Stimulated activated CD8-positive, alpha-beta memory T cell treated with anti-CD3 and anti-CD28 coated beads, Interleukin-2, amount 100 ng/mL, for 48 hours (primary cell): ENCODE measurements around the gene GYS2.

Source experiments
- DNase-seq, 2 donors: peaks; one replicate each; pipeline ENCODE4 v3.0.0-alpha.2; 2020; ENCODE audit warnings: low read depth in 2 of 2

Gene GYS2

GRCh38 chr12:21505888-21506287, 98.8 kb downstream of the GYS2 start:
- DNase-seq, result no peak

DNA sequence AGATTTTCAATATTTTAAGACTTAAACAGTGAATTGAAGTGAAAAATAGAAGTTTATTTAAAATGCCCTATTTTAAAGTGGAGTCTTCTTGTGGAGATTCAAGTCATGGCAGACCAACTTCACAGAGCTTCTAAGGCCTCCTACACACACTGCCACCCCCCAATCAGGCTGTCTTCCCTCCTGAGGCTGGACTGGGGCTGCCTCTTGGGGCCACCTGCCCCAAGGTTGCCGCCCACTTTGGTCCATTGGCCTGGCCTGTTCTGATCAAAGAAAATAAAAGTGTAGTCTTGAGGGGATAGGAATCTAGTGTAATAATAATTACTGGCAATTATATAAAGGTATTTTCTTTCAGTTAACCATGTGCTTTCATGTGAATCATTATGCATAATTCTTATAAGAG, 101.8 kb downstream of the GYS2 start:
- no peak for DNase-seq

DNA sequence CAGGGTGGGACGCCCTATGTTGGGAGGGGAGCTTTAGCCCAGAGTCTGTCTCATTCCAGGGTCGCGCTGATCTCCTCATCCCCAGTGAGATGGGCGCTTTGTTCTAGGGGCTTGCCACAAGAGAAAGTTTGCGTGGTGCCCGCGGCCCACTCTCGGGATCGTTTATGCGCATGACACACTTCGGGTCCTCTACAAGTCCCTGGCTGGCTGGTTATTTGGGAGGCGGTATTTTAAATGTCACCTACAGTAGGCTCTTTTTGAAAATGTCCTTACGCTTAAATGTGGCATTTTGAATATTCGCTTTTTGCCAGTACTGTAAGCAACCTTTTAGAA, 102.5 kb downstream of the GYS2 start:
- peak; percentile 13 to 20 for DNase-seq

DNA sequence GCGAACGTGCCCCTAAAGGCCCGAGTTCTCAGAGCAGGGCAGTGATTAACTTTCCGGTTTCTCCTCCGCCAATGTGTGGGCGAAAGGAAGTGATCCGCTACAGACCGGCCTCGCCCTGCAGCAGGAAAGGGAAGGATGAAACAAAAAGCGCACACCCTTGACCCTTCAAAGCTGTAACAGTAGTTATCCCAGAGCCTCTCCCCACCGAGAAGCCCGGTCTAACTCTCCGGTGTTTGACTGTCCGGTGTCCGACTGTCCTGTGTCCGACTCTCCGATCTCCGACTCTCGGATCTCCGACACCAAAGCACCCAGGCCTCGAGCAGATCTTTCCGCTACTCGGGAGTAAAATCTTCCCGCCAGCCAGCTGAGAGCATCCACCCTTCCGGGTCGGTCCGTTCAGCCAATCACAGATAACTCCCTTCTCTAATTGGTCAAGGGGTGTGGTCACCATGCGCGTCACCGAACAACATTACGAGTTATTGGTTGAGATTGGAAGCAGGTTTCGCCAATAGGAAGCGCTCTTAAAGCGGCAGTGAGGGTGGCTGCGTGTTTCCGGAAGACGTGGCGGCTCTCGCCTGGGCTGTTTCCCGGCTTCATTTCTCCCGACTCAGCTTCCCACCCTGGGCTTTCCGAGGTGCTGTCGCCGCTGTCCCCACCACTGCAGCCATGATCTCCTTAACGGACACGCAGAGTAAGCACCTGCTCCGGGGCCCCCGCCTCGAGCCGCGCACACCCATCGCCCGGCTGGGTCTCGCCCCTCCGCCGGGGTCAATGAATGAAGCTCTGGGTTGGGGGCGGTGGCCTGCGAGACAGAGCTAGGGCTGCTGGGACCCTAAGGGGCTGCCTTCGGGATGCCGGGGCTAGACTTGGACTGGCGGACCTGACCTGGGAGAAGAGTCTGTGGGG, 103.1 kb downstream of the GYS2 start, which contains the start of the genes GOLT1B and RECQL:
Gene GOLT1B (plus strand): TSS at position 532 of the 906 bp plus-strand sequence. CDS start 135 bp downstream, at position 667.
Gene RECQL (minus strand): TSS at position 378 of the 906 bp plus-strand sequence. CDS start 2,065 bp downstream, outside the sequence.
- peak; percentile 67 to 79 for DNase-seq

GRCh38 chr12:21500786-21501257, 103.8 kb downstream of the GYS2 start:
- DNase-seq, result no peak

GRCh38 chr12:21499765-21500164, 104.9 kb downstream of the GYS2 start:
- no peak for DNase-seq
